NCI-H774 (cell line): ENCODE measurements around the gene NATD1.
"Not testable (repeated sequence)": the region's sequence is repeated elsewhere in the genome, so short reads cannot be mapped to it uniquely, and the experiment has no call there.

Experiments
- DNase-seq: peaks from one replicate; lab custom pipeline; 2025; lab: John Stamatoyannopoulos, UW

NATD1 gene

GRCh38 chr17:21246698-21247097 lies 6.5 kb downstream of the NATD1 start:
- no peak for DNase-seq

DNA sequence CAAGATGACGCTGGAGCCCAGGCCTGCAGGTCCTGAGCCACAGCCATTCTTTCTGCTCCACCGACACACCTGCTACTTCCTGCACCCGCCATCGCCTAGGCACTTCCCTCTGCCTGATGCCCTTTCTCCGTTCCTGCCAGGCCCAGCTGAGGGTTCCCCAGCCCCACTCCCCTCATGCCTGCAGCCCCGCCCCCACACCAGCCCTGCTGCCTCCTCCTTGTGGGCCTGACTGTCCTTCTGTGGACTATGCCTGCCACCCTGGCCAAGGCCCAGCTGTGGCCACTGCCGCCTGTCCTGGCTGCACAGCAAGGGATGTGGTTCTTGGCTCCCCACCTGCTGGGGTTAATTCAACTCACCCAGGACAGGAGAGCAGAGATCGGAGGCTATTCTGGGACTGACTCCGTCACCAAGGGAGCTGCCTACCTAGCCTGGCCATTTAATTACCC lies 7.5 kb downstream of the NATD1 start:
- DNase-seq = no peak

GRCh38 chr17:21243516-21244303 lies 9.5 kb downstream of the NATD1 start:
- DNase-seq = no peak

GRCh38 chr17:21242780-21243515 lies 10.3 kb downstream of the NATD1 start:
- no peak for DNase-seq

- no peak for DNase-seq
Observed at GRCh38 chr17:21242026-21242697, 11.0 kb downstream of the NATD1 start.

GRCh38 chr17:21241564-21241963 lies 11.6 kb downstream of the NATD1 start:
- DNase-seq = no peak

DNA sequence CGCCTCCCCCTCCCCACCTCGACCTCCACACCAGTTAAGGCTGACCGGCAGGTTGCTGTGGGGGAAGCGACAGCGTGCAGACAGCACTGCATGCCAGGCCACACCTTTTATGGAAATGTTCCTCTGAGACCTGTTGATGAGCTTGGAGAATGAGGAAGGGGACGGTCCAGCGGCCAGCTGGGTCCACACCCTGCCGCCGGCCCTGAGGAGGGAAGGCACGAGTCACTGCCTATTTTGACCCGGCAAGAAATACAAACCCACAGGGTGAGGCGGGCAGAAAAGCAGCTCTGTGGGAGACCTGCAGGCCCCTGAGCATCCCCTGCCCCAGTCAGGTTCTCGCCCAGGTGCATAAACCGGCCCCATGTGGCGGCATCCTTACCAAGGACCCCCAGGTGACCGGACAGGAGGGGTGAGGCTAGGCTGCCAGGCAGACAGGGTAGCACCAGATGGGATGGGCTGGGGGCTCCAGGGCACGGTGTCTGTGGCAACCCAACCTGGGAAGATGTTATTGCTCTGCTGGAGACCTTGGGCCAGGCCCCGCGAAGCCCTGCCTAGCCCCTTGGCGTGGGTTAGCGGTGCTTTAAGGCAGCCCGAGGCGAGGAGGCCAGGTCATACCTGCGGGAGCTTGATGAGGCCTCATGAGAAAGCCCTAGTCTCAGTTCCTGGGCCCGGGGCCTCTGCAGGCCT lies 12.7 kb downstream of the NATD1 start:
- DNase-seq = no peak

GRCh38 chr17:21239680-21240368 lies 13.4 kb downstream of the NATD1 start:
- DNase-seq = no peak

GRCh38 chr17:21235921-21236320 lies 17.3 kb downstream of the NATD1 start:
- no peak for DNase-seq

- DNase-seq = no peak
Observed at GRCh38 chr17:21233581-21234347, 19.4 kb downstream of the NATD1 start.

DNA sequence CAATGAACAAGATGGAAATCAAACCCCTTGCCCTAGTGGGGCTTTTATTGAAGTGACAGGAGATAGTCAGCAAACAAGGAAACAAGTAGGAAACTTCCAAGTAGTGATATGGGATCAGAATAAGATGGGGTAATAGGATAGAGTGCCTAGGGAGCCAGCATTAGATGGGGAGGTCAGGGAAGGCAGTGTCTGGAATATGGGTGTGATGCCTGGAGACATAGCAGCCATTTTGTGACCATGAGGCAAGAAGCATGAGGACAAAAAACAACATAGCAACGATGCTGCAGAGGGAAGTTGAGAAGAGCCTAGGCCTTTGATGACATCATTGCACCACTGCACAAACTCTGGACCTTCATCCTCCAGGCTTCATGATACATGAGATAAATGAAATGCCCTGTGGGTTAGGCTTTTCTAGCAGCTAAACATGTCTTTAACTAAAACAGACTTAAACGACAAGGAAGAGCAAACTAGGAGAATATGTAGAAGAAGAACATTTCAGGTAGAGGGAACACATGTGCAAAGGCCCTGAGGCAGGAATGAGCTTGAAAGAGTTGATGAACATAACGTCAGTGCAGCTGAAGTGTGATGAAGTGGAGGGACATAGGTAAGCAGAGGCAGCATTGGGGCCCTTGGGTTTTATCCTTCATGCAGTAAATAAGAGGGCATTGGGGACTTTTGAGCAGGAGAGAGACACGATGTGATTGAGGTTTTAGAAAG lies 21.0 kb downstream of the NATD1 start:
- DNase-seq = no peak

DNA sequence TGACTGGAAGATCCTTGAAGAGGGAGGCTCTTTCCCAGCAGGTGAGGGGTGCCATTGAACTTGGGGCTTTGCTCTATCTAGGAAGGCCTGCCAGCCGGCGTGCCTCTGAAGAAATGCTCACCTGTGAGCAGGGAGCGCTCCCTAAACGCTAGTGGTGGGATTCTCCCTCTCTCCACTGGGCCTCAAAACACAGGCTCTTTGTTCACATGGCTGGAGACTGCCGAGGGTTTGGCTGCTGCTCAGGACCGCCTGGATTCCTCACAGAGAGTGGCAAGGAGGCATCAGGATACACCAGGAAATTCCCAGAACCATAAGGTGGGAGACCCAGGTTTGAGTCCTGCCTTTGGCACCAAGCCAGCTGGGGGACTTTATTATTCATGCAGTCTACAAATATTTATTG lies 21.7 kb downstream of the NATD1 start:
- no peak for DNase-seq

DNA sequence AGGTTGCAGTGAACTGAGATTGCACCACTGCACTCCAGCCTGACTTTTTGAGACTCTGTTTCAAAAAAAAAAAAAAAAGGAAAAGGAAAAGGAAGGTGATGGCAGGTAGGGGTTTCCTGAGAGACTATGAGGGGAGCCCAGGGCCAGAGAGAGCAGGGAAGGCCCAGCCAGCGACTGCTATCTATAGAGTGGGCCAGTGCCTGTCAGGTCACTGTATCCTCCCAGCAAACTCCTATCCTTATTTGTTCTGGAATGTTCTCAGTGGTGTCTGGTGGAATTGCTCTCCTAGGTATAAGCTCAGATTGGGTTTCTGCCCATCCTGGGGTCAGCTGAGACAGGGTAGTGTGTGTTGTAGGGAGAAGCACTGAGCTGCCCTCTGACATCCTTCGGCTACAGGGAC lies 24.4 kb downstream of the NATD1 start:
- DNase-seq = no peak

- no peak for DNase-seq
Observed at GRCh38 chr17:21228111-21228510, 25.1 kb downstream of the NATD1 start.

DNA sequence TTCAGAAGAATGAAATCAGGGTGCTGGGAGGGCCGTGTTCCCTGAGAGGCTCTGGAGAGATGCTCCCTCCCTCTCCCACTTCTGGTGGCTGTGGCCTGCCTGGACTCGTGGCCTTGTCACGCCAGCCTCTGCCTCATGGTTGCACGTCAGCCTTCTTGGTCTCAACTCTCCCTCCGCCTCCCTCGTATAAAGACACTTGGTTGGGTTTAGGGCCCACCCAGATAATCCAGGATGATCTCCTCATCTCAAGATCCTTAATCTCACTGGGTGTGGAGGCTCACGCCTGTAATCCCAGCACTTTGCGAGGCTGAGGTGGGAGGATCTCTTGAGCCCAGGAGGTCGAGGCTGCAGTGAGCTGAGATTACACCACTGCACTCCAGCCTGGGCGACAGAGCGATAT lies 25.9 kb downstream of the NATD1 start:
- not testable (repeated sequence) for DNase-seq

DNA sequence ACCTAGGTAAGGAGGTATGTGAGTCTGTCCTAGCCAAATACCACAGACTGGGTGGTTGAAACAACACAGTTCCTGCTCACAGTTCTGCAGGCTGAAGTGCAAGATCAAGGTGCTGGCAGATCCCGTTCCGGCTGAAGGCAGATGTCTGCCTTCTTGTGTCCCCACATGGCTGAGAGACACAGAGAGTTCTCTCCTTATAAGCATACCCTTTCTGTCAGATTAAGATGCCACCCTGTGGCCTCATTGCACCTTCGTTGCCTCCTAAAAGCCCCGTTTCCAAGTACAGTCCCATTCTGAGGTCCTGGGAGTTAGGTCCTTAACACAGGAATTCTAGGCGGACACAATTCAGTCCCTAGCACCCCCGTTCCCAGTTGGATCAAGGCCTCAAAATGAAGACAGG lies 30.1 kb downstream of the NATD1 start:
- no peak for DNase-seq

GRCh38 chr17:21218831-21219380 lies 34.3 kb downstream of the NATD1 start:
- no peak for DNase-seq

DNA sequence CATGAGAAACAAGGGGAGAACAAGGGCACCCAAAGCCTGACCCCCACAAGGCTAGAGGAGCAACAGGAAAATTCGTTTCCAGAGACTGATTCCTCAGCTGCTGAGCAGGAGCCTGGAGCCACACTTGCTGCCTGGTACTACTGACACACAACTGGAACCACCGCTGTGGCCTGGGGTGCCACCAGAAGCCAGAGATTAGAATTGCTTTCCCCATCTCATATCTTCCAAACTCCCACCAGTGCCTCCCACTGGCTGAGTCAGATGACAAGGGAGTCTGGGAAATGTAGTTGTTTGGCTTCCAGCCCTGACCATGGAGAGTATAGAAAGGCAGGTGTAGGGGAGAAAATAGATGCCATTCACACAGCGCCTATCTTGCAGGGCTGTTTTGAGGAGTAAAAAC lies 35.1 kb downstream of the NATD1 start:
- DNase-seq = no peak

DNA sequence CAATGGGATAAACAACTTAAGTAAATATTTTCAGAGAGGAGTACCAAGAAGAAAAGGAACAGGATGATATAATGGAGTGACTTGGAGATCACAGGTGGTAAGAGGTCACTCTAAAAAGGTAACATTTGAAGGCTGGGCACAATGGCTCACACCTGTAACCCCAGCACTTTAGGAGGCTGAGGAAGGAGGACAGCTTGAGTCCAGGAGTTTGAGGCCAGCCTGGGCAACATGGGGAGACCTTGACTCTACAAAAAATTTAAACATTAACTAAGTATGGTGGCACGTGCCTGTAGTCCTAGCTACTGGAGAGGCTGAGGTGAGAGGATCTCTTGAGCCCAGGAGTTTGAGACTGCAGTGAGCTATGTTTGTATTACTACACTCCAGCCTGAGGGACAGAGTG lies 35.9 kb downstream of the NATD1 start:
- no peak for DNase-seq

DNA sequence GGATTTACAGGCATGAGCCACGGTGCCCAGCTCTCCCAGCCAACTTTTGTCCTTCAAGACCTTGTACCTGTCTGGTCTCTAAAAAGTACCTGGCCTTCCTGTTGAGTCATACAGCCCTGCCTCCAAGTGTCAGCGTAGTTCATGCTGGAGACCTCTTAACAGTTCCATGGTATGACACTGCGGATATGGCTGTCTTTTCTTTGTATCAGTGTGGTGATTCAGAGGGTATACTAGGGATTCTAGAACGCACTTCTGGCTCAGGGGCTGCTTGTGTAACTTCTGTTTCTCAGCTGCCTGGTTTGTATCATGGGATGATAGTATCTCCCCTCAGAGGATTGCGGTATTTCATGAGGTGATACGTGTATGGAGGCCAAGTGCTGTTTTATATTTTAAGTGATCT lies 37.3 kb downstream of the NATD1 start:
- no peak for DNase-seq
